ENCODE results near the gene MRLN. TPM values are rescaled to one million over a fixed set of nuclear protein-coding genes. Genes with fewer than 3 reads are reported as not detected.

Gene MRLN
- total RNA-seq, 2 donors from 2014 or later = not detected

- Histone ChIP-seq H3K27me3 (no peaks in the 10 kb centered on the region), H3K4me1 (no peaks in the 10 kb centered on the region), H3K27ac (no peak overlapping the region), H3K9ac (ENCODE audit: low read depth in 2 of 2, low read length in 2 of 2) (no peak overlapping the region), H3K4me3 (no peak overlapping the region), H3K9me3 (no peaks in the 10 kb centered on the region), H3K36me3 (no peaks in the 10 kb centered on the region)
- TF ChIP-seq CTCF (IDR thresholded peaks at IDR 0.05) = no peak
- DNase-seq = no peak
- intact Hi-C loops (cut with DNase I) = no loop called here
Measured at GRCh38 chr10:59704630-59705029, 48.6 kb downstream of the MRLN start.

GRCh38 chr10:59702347-59702746 is 50.9 kb downstream of the MRLN start:
- H3K9ac ChIP-seq (ENCODE audit: low read depth in 2 of 2, low read length in 2 of 2) = no peak overlapping the region
- DNase-seq = no peak
- no peak for TF ChIP-seq CTCF (IDR thresholded peaks at IDR 0.05)
- H3K27me3 ChIP-seq = no peaks in the 10 kb centered on the region
- intact Hi-C loops (cut with DNase I) = no loop called here
- H3K27ac ChIP-seq = no peak overlapping the region
- no peaks in the 10 kb centered on the region for H3K36me3 ChIP-seq
- H3K9me3 ChIP-seq = no peaks in the 10 kb centered on the region
- no peaks in the 10 kb centered on the region for H3K4me1 ChIP-seq
- no peak overlapping the region for H3K4me3 ChIP-seq

- Histone ChIP-seq H3K4me3 (no peak overlapping the region), H3K36me3 (no peaks in the 10 kb centered on the region), H3K4me1 (no peaks in the 10 kb centered on the region), H3K27ac (no peak overlapping the region), H3K9ac (ENCODE audit: low read depth in 2 of 2, low read length in 2 of 2) (no peak overlapping the region), H3K9me3 (no peaks in the 10 kb centered on the region), H3K27me3 (no peaks in the 10 kb centered on the region)
- no peak for DNase-seq
- no peak for TF ChIP-seq CTCF (IDR thresholded peaks at IDR 0.05)
- intact Hi-C loops (cut with DNase I) = no loop called here
Measured at GRCh38 chr10:59700709-59701108, 52.5 kb downstream of the MRLN start.

GRCh38 chr10:59698326-59698725 is 54.9 kb downstream of the MRLN start:
- Histone ChIP-seq H3K9ac (ENCODE audit: low read depth in 2 of 2, low read length in 2 of 2) (no peak overlapping the region), H3K4me3 (no peak overlapping the region), H3K36me3 (no peaks in the 10 kb centered on the region), H3K27me3 (no peaks in the 10 kb centered on the region), H3K27ac (no peak overlapping the region), H3K9me3 (no peaks in the 10 kb centered on the region), H3K4me1 (no peaks in the 10 kb centered on the region)
- no peak for TF ChIP-seq CTCF (IDR thresholded peaks at IDR 0.05)
- no peak for DNase-seq
- intact Hi-C loops (cut with DNase I) = no loop called here

- no peaks in the 10 kb centered on the region for H3K36me3 ChIP-seq
- no peak overlapping the region for H3K4me3 ChIP-seq
- TF ChIP-seq CTCF (IDR thresholded peaks at IDR 0.05) = no peak
- H3K27me3 ChIP-seq = no peaks in the 10 kb centered on the region
- H3K27ac ChIP-seq = no peak overlapping the region
- H3K9ac ChIP-seq (ENCODE audit: low read depth in 2 of 2, low read length in 2 of 2) = no peak overlapping the region
- H3K9me3 ChIP-seq = no peaks in the 10 kb centered on the region
- intact Hi-C loops (cut with DNase I) = no loop called here
- no peak for DNase-seq
- no peaks in the 10 kb centered on the region for H3K4me1 ChIP-seq
Measured at GRCh38 chr10:59695637-59696036, 57.6 kb downstream of the MRLN start.

- intact Hi-C loops (cut with DNase I) = no loop called here
- H3K4me1 ChIP-seq = no peaks in the 10 kb centered on the region
- no peak for DNase-seq
Measured at GRCh38 chr10:59694936-59695335, 58.3 kb downstream of the MRLN start.

More at GRCh38 chr10:59694936-59695335, 58.3 kb downstream of the MRLN start:
- no peaks in the 10 kb centered on the region for H3K27me3 ChIP-seq
- TF ChIP-seq CTCF (IDR thresholded peaks at IDR 0.05) = no peak
- H3K36me3 ChIP-seq = no peaks in the 10 kb centered on the region
- H3K27ac ChIP-seq = no peak overlapping the region
- no peak overlapping the region for H3K9ac ChIP-seq (ENCODE audit: low read depth in 2 of 2, low read length in 2 of 2)
- no peaks in the 10 kb centered on the region for H3K9me3 ChIP-seq
- H3K4me3 ChIP-seq = no peak overlapping the region
